GM18873 (cell line): ENCODE results near the gene NUTM2G.
"Not testable (repeated sequence)": the region's sequence is repeated elsewhere in the genome, so short reads cannot be mapped to it uniquely, and the experiment has no call there.

Source experiments
- ATAC-seq: cut with Tn5 transposase; IDR thresholded peaks from one replicate; pipeline ENCODE4 v1.9.1; 2021; ENCODE audit warnings: mild to moderate bottlenecking, moderate library complexity, moderate number of reproducible peaks; ENCODE audit not compliant: unreplicated experiment, low FRiP score

Gene NUTM2G

DNA sequence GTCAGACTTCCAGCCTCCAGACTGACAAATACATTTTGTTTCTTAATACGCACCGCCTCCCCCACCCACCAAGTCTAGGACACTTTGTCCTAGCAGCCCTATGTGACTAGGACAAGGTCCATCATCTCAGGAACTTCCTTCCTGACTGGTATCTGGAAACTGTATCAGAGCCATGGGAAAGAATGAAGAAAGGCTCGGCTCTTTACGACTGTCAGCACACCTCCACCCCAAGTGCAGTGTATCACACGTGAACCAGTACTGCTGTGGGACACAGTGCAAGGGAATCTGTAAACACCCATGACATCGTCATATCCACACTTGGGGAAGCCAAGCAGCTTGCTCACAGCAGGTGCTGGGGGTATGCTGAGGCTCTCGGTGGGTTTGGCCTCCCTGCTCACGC, 13.0 kb downstream of the NUTM2G start:
- not testable (repeated sequence) for ATAC-seq

- ATAC-seq = not testable (repeated sequence)
Observed at GRCh38 chr9:96942181-96942580, 13.5 kb downstream of the NUTM2G start.

DNA sequence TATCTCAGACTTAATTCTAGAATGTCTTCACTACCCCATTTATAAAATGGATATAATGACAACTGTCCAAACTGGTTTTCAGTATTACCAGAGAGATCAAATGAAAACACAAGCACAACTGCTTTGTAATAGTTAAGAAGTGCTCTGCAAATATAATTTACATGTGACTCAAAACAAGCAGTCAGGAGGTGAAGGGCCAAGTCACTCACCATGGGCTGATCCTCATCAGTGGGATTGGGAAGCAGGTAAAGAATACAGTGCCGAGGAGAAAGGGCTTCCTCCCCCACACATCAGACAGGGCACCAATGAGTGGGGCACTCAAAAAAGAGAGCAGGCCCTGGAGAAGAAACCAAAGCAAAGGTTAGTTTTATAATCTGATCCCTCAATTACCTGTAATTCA, 20.7 kb downstream of the NUTM2G start:
- not testable (repeated sequence) for ATAC-seq

DNA sequence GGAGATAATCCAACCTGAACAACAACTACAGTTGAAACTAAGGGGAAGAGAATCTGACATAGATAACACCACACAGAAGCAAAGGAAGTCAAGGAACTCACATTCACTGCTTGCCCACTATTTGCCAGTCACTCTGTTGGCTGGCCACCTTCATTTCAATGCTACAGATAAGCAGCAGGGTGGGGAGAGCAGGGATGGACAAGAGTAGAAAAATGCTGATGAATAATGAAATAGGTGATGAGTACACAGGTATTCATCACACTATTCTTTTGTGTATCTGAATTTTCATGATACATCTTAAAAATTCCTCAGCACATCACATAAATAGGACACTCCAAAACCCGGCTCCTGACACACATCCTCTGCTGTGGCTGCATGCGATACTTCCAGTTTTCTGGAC, 21.9 kb downstream of the NUTM2G start:
- ATAC-seq = not testable (repeated sequence)

- ATAC-seq = not testable (repeated sequence)
Observed at GRCh38 chr9:96967591-96967990, 38.9 kb downstream of the NUTM2G start.

DNA sequence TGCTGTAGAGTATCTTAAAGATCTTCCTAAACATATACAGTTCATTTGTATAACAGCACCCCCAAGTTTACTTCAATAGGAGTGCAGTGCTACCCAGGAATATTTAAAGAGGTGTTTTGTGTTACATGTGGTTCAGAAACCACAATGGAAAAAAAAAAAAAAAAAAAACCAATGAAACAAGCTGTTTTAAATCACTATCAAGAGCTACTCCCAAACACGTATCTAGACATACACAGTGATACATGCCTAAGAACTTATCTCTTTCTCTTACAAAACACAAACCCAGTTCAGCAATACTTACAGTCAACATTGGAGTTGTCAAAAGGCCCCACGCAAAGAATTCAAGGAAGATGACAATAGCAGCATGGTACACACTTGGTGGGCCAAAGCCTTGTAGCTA, 43.9 kb downstream of the NUTM2G start:
- not testable (repeated sequence) for ATAC-seq

- ATAC-seq = not testable (repeated sequence)
Observed at GRCh38 chr9:96974037-96974436, 45.4 kb downstream of the NUTM2G start.

- not testable (repeated sequence) for ATAC-seq
Observed at GRCh38 chr9:96983496-96984122, 55.0 kb downstream of the NUTM2G start.

- not testable (repeated sequence) for ATAC-seq
Observed at GRCh38 chr9:96984139-96984538, 55.5 kb downstream of the NUTM2G start.

DNA sequence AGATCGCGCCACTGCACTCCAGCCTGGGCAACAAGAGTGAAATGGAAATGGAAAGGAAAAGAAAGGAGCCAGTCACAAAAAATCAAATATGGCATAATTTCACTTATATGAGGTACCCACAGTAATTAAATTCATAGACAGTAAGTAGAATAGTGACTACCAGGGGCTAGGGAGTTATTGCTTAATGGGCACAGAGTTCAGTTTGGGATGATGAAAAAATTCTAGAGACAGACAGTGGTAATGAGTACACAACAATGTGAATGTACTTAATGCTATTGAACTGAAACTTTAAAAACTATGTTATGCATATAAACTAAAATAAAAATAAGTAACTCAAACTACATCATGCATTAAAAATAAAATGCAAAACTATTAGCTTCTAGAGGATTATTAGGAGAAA, 56.2 kb downstream of the NUTM2G start:
- ATAC-seq = not testable (repeated sequence)
